ENCODE results near the gene QRSL1. TPM values are rescaled to one million over a fixed set of nuclear protein-coding genes. Genes with fewer than 3 reads are reported as not detected.

QRSL1 gene
- total RNA-seq, 2 experiments from 2014 or later, result 20.1 to 22.2 TPM

DNA sequence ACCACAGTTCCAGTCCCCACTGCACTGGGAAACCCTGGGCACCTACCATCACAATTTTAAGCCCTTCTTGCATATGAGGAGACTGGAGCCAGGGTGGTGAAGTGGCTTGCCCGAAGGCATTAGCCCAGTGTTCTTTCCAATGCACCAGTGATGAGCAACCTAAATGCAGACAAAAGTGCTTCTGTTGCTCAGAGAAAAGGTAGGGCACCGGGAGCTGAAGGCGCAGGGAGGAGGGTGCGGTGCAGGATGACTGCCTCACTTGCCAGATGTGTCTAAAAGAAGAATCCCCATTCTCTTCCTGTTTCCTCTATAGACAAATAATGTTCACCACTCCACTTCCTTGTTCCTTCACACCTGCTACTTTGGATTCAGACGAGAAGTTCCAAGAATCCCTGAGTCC, 86.5 kb downstream of the QRSL1 start:
- Mint-ChIP-seq H3K27me3 (peaks cover 9% of the 10 kb centered on the region), H3K36me3 (no peaks in the 10 kb centered on the region), H3K4me1 (no peaks in the 10 kb centered on the region), H3K27ac (no peak overlapping the region), H3K4me3 (no peak overlapping the region), H3K9me3 (no peaks in the 10 kb centered on the region)
- DNase-seq, result no peak

DNA sequence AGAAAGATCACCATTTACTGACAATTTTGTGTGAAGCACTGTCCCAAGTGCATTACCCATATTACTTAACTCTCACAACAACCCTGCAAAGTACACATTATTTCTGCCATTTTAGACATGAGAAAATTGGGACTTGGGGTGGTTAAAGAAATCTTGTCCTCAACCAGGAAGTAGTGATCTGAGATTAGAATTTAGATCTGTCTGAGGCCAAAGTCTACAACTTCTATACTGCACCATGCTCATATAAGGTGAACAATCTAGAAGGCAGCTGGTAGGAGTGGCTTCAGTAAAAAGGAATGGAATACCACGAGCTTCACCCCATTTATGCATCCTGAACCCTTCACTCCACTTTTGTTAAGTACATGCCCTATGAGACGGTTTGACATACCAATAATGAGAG, 87.6 kb downstream of the QRSL1 start:
- Mint-ChIP-seq H3K27ac (no peak overlapping the region), H3K36me3 (no peaks in the 10 kb centered on the region), H3K9me3 (no peaks in the 10 kb centered on the region), H3K27me3 (peaks cover 14% of the 10 kb centered on the region), H3K4me3 (no peak overlapping the region), H3K4me1 (no peaks in the 10 kb centered on the region)
- no peak for DNase-seq

Other genes starting within 250 kb of the QRSL1 start
- gene RTN4IP1, start 80 bp upstream of the QRSL1 start, total RNA-seq, result 10 to 100 TPM; 10.9 to 11.4 TPM